ENCODE measurements around the gene FAM216B. TPM values are rescaled to one million over a fixed set of nuclear protein-coding genes. Genes with fewer than 3 reads are reported as not detected.

FAM216B gene
- total RNA-seq, 1 donor from 2014 or later: not detected

DNA sequence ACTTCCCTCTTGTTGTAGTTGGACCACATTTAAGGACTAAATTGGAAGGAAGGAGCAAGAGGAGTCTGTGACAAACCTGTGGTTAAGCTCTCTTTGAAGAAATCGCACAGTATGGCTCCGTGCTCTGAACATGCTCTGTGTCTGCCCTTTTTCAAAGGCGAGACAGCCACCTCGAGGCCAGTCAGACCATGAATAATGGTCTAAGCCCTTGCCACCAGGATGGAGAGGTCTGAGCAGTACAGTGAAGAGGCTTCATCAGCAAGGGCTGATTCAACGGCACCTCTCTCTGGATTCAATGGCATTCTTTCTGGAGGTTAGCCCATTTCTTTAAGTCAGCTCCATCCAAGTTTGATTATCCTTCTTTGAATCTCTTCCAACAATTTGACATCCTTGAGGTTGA is 30.9 kb downstream of the FAM216B start:
- Histone ChIP-seq H3K4me3 (ENCODE audit: insufficient read depth, low read depth, low read length) (no peak overlapping the region), H3K27me3 (ENCODE audit: insufficient read depth, low read length) (no peaks in the 10 kb centered on the region), H3K9me3 (ENCODE audit: insufficient read depth, low read depth, low read length) (no peaks in the 10 kb centered on the region), H3K4me2 (ENCODE audit: low read length) (no peak overlapping the region), H4K20me1 (ENCODE audit: insufficient read depth, low read length) (no peaks in the 10 kb centered on the region), H3K4me1 (ENCODE audit: insufficient read depth, low read length) (peaks cover 11% of the 10 kb centered on the region), H3K79me2 (ENCODE audit: insufficient read depth, low read length) (no peaks in the 10 kb centered on the region), H3K36me3 (ENCODE audit: insufficient read depth, low read length) (no peaks in the 10 kb centered on the region), H3K27ac (ENCODE audit: low read depth, low read length) (no peak overlapping the region), H3K9ac (ENCODE audit: low read length) (no peak overlapping the region), H2AFZ (ENCODE audit: low read depth, low read length) (no peak overlapping the region)
- Mint-ChIP-seq H3K36me3 (ENCODE audit: low read depth, unreplicated experiment) (no peaks in the 10 kb centered on the region), H3K27ac (ENCODE audit: unreplicated experiment) (no peak overlapping the region), H3K4me3 (ENCODE audit: unreplicated experiment) (no peak overlapping the region), H3K9me3 (ENCODE audit: unreplicated experiment) (no peaks in the 10 kb centered on the region), H3K27me3 (ENCODE audit: low read depth, unreplicated experiment) (no peaks in the 10 kb centered on the region), H3K4me1 (ENCODE audit: low read depth, unreplicated experiment) (peaks cover 10% of the 10 kb centered on the region)
- TF ChIP-seq, protein P1, sequence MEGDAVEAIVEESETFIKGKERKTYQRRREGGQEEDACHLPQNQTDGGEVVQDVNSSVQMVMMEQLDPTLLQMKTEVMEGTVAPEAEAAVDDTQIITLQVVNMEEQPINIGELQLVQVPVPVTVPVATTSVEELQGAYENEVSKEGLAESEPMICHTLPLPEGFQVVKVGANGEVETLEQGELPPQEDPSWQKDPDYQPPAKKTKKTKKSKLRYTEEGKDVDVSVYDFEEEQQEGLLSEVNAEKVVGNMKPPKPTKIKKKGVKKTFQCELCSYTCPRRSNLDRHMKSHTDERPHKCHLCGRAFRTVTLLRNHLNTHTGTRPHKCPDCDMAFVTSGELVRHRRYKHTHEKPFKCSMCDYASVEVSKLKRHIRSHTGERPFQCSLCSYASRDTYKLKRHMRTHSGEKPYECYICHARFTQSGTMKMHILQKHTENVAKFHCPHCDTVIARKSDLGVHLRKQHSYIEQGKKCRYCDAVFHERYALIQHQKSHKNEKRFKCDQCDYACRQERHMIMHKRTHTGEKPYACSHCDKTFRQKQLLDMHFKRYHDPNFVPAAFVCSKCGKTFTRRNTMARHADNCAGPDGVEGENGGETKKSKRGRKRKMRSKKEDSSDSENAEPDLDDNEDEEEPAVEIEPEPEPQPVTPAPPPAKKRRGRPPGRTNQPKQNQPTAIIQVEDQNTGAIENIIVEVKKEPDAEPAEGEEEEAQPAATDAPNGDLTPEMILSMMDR (IDR thresholded peaks at IDR 0.05; ENCODE audit: insufficient read depth, low read depth, low read length): no peak
- no peak for TF ChIP-seq EZH2 (IDR thresholded peaks at IDR 0.05; ENCODE audit: insufficient read depth, low read length)
- FAIRE-seq (no peak), DNase-seq (ENCODE audit: low read depth) (peak; percentile 47)

DNA sequence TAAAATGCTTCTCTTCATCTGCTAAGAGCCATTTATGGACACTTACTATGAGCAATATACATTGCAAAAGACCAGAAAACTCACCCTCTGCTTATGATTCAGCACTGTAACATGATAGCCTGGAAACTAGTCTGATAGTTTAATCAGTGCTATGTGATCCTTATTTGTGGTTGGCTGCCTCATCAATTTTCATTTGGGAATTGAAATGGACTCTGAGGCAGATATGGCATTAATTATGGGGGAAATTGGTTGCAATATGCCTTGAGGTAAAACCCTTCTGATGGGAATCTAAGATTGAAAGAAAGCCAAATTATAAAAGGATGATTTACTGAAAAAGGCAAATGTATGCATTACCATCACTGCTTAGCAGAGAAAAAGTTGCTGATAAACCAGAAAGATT is 33.5 kb downstream of the FAM216B start:
- H3K27ac ChIP-seq (ENCODE audit: low read depth, low read length): no peak overlapping the region

DNA sequence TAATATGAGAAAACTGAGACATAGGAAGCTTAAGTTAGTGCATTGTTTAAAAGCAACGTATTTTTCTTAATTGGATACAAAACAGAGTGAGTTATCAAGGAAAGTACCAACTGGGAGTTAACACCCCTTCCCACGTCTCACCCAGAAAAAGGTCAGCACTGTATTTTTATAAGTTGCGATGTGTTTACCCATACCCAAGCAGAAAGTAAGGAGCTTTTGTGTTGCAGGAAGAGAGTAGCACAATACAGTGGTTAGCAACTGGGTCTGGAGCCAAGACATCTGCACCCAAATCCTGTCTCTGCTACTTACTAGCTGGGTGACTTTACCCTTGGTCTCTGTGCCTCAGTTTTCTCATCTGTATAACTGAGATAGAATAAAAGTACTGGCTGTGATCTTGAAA is 34.3 kb downstream of the FAM216B start:
- peaks cover 15% of the 10 kb centered on the region for H3K4me1 Mint-ChIP-seq (ENCODE audit: low read depth, unreplicated experiment)
- Histone ChIP-seq H3K9me3 (ENCODE audit: insufficient read depth, low read depth, low read length) (peaks cover 6% of the 10 kb centered on the region), H3K4me3 (ENCODE audit: insufficient read depth, low read depth, low read length) (no peak overlapping the region), H3K4me1 (ENCODE audit: insufficient read depth, low read length) (peaks cover 11% of the 10 kb centered on the region), H4K20me1 (ENCODE audit: insufficient read depth, low read length) (no peaks in the 10 kb centered on the region), H2AFZ (ENCODE audit: low read depth, low read length) (no peak overlapping the region), H3K27ac (ENCODE audit: low read depth, low read length) (no peak overlapping the region), H3K79me2 (ENCODE audit: insufficient read depth, low read length) (no peaks in the 10 kb centered on the region), H3K9ac (ENCODE audit: low read length) (no peak overlapping the region), H3K36me3 (ENCODE audit: insufficient read depth, low read length) (no peaks in the 10 kb centered on the region), H3K27me3 (ENCODE audit: insufficient read depth, low read length) (peaks cover 3% of the 10 kb centered on the region), H3K4me2 (ENCODE audit: low read length) (no peak overlapping the region)
- no peaks in the 10 kb centered on the region for H3K36me3 Mint-ChIP-seq (ENCODE audit: low read depth, unreplicated experiment)
- no peaks in the 10 kb centered on the region for H3K27me3 Mint-ChIP-seq (ENCODE audit: low read depth, unreplicated experiment)
- DNase-seq (ENCODE audit: low read depth) (peak; percentile 27), FAIRE-seq (no peak)
- TF ChIP-seq, protein P1 (IDR thresholded peaks at IDR 0.05; ENCODE audit: insufficient read depth, low read depth, low read length): no peak
- no peak overlapping the region for H3K4me3 Mint-ChIP-seq (ENCODE audit: unreplicated experiment)
- no peak overlapping the region for H3K27ac Mint-ChIP-seq (ENCODE audit: unreplicated experiment)
- peaks cover 9% of the 10 kb centered on the region for H3K9me3 Mint-ChIP-seq (ENCODE audit: unreplicated experiment)

More for the DNA sequence above, 33.5 kb downstream of the FAM216B start:
- no peak overlapping the region for H3K4me3 ChIP-seq (ENCODE audit: insufficient read depth, low read depth, low read length)
- peaks cover 10% of the 10 kb centered on the region for H3K4me1 Mint-ChIP-seq (ENCODE audit: low read depth, unreplicated experiment)
- H3K9me3 ChIP-seq (ENCODE audit: insufficient read depth, low read depth, low read length): peaks cover 6% of the 10 kb centered on the region
- H2AFZ ChIP-seq (ENCODE audit: low read depth, low read length): no peak overlapping the region
- TF ChIP-seq EZH2 (IDR thresholded peaks at IDR 0.05; ENCODE audit: insufficient read depth, low read length): no peak
- TF ChIP-seq, protein P1 (IDR thresholded peaks at IDR 0.05; ENCODE audit: insufficient read depth, low read depth, low read length): no peak
- H4K20me1 ChIP-seq (ENCODE audit: insufficient read depth, low read length): no peaks in the 10 kb centered on the region
- H3K4me3 Mint-ChIP-seq (ENCODE audit: unreplicated experiment): no peak overlapping the region
- H3K36me3 ChIP-seq (ENCODE audit: insufficient read depth, low read length): no peaks in the 10 kb centered on the region
- peaks cover 9% of the 10 kb centered on the region for H3K9me3 Mint-ChIP-seq (ENCODE audit: unreplicated experiment)
- DNase-seq (ENCODE audit: low read depth): peak; percentile 89
- H3K36me3 Mint-ChIP-seq (ENCODE audit: low read depth, unreplicated experiment): no peaks in the 10 kb centered on the region
- H3K9ac ChIP-seq (ENCODE audit: low read length): no peak overlapping the region
- no peaks in the 10 kb centered on the region for H3K27me3 ChIP-seq (ENCODE audit: insufficient read depth, low read length)
- H3K4me2 ChIP-seq (ENCODE audit: low read length): peak overlapping the region; percentile 24
- no peaks in the 10 kb centered on the region for H3K27me3 Mint-ChIP-seq (ENCODE audit: low read depth, unreplicated experiment)
- FAIRE-seq: no peak
- no peaks in the 10 kb centered on the region for H3K79me2 ChIP-seq (ENCODE audit: insufficient read depth, low read length)
- H3K4me1 ChIP-seq (ENCODE audit: insufficient read depth, low read length): peaks cover 11% of the 10 kb centered on the region
- H3K27ac Mint-ChIP-seq (ENCODE audit: unreplicated experiment): no peak overlapping the region

Measured in astrocyte (in vitro differentiated cells and primary cell).